Tracheal epithelial cell (primary cell): ENCODE measurements around the gene ABHD18. TPM values are rescaled to one million over a fixed set of nuclear protein-coding genes. Genes with fewer than 3 reads are reported as not detected.

Experiments
- total RNA-seq: library from RNA; depleted of rRNA; stranded (reverse); fragments of >200 nt; gene quantifications from 2 replicates; pipeline ENCODE4 v1.2.1, GENCODE V29; 2014

ABHD18 gene
- total RNA-seq: 4.8 and 7.7 TPM in 2 replicates

GRCh38 chr4:127965062-127965802 lies at the start of gene ABHD18, which contains the start of gene MFSD8:
TSS of gene ABHD18 (plus strand) at chr4:127965406. CDS start at chr4:127982956, 17,550 bp downstream.
TSS of gene MFSD8 (minus strand) at chr4:127965173. CDS start at chr4:127965133, 40 bp downstream.

GRCh38 chr4:128060699-128061565 lies 95.7 kb downstream of the ABHD18 start, which contains the start of gene LARP1B:
TSS of gene LARP1B (plus strand) at chr4:128061312. CDS start at chr4:128074952, 13,640 bp downstream.

Other genes with a start within 250 kb of the ABHD18 start
- under 0.01 TPM in 1 of 2 replicates, not detected in the other for gene SLC25A31, start 235.0 kb upstream of the ABHD18 start, total RNA-seq
- 19.8 and 32.0 TPM in 2 replicates for gene HSPA4L, start 183.1 kb upstream of the ABHD18 start, total RNA-seq
- gene PLK4, start 84.5 kb upstream of the ABHD18 start, total RNA-seq: 2.4 and 6.6 TPM in 2 replicates
- 15.3 and 17.1 TPM in 2 replicates for gene MFSD8, start 233 bp upstream of the ABHD18 start, total RNA-seq
- gene LARP1B, start 95.9 kb downstream of the ABHD18 start, total RNA-seq: 29.4 and 33.7 TPM in 2 replicates